Heart right ventricle (tissue), 16 donors: ENCODE measurements around the gene MACIR. TPM values are rescaled to one million over a fixed set of nuclear protein-coding genes. Genes with fewer than 3 reads are reported as not detected.

Experiments
- ATAC-seq, 8 donors: fragments of 200-7000 bp; cut with Tn5 transposase; one replicate each; pipeline ENCODE4 v1.9.1; 2020; ENCODE audit warnings: mild to moderate bottlenecking in 8 of 8, moderate library complexity in 8 of 8, moderate number of reproducible peaks in 1 of 8
- DNase-seq, 2 donors: peaks; one replicate each; pipeline ENCODE4 v3.0.0-alpha.2; 2020
- H3K27ac ChIP-seq, 10 donors: fragments of 200-600 bp; sonication (generic) in 2 of 10; one replicate each; pipeline versions ENCODE4 v1.5.0 to v1.8.0; 2020 to 2022; ENCODE audit warnings: mild to moderate bottlenecking in 3 of 10
- H3K27me3 ChIP-seq, 7 donors: fragments of 200-600 bp; one replicate each; pipeline ENCODE4 v1.8.0; 2021 to 2022; ENCODE audit warnings: mild to moderate bottlenecking in 2 of 7
- H3K36me3 ChIP-seq, 9 donors: fragments of 200-600 bp; sonication (generic) in 1 of 9; one replicate each; pipeline versions ENCODE4 v1.5.0 to v1.8.0; 2020 to 2022; ENCODE audit warnings: mild to moderate bottlenecking in 2 of 9
- H3K4me1 ChIP-seq, 9 donors: fragments of 200-600 bp; sonication (generic) in 1 of 9; one replicate each; pipeline versions ENCODE4 v1.5.0 to v1.8.0; 2020 to 2022; ENCODE audit warnings: mild to moderate bottlenecking in 4 of 9
- H3K4me3 ChIP-seq, 10 donors: fragments of 200-600 bp; sonication (generic) in 2 of 10; one replicate each; pipeline versions ENCODE4 v1.5.0 to v1.8.0; 2020 to 2022; ENCODE audit warnings: mild to moderate bottlenecking in 7 of 10, moderate library complexity in 2 of 10
- H3K9me3 ChIP-seq, 11 donors: fragments of 200-600 bp in 10 of 11; sonication (generic) in 2 of 11; one replicate each; pipeline versions ENCODE4 v1.5.0 to v1.8.0; 2013 to 2022; ENCODE audit warnings: mild to moderate bottlenecking in 2 of 11, control low read depth in 1 of 11, moderate library complexity in 1 of 11
- CTCF ChIP-seq, 9 donors: fragments of 200-600 bp; sonication (generic) in 2 of 9; IDR thresholded peaks; one replicate each; pipeline versions ENCODE4 v1.5.0 to v1.8.0; 2021 to 2022; ENCODE audit warnings: antibody characterized with exemption in 9 of 9, mild to moderate bottlenecking in 5 of 9, moderate library complexity in 1 of 9
- WGBS, 2 donors: extraction: QIAGEN DNeasy Blood & Tissue Kit; methylation state at CpG; one replicate each; pipeline ENCODE4 v1.1.7; 2013; ENCODE audit warnings: inconsistent platforms in 1 of 2; 5-methylcytosine and 5-hydroxymethylcytosine counted together
- intact Hi-C, 10 donors: fragments of 100-400 bp; cut with DNase I; formaldehyde crosslinking; loops; one replicate each; pipeline versions ENCODE4 v1.11.1 to v1.14.2; 2022
- polyA plus RNA-seq, 2 donors: library from polyadenylated mRNA; stranded (reverse); fragments of 200-250 nt; gene quantifications; one replicate each; pipeline ENCODE4 v1.2.3, GENCODE V29; 2013
- total RNA-seq, 10 donors: library from RNA; stranded (reverse); fragmentation: NEBNext Ultra II Directional in 3 of 10; extraction: Animal tissue kit (Norgen Biotek cat#: 25700) in 3 of 10; gene quantifications; one replicate each; pipeline versions ENCODE4 v1.2.1 to v1.2.4, GENCODE V29; 2021 to 2023
- donor health status: Arrhythmogenic right ventricular cardiomyopathy.
- donor health status: ischemic (EF 13 %, LVEDD 7.1; RV severe dilation, severe dysfunction).
- donor health status: healthy with polysubstance abuse.
- donor health status: DM: no; HTN: yes; CAD: no.
- donor health status: DM: no; HTN: no; CAD: no.
- donor health status: ischemic (EF 25% LVEDD 6.9; RV normal size, moderate dysfunction).
- donor health status: ischemic (EF 25% LVEDD 5.7; RV mildly dilated, moderate dysfunction).
- donor health status: healthy.
- donor health status: DM: yes; HTN: yes; CAD: no.
- donor health status: Ischemic cardiomyopathy.
- donor health status: ischemic (EF 35%, LVEDD 5.7; RV mildly dilated, moderate dysfunction).
- donor health status: nonischemic (EF 11% LVEDD 7.7; RV severe dilation, severe dysfunction).
- donor health status: DM: yes; HTN: yes; CAD: no.
- donor health status: PGD.
- donor health status: ischemic (EF 29% LVEDD 5.4; RV normal size, mild dysfunction).
- donor health status: nonischemic (EF 23%, LVEDD 6.1; RV moderate dilation, normal function).

The MACIR gene
- total and polyA plus RNA-seq, 12 donors, result 1.8 to 5.1 (median 3.8) TPM

DNA sequence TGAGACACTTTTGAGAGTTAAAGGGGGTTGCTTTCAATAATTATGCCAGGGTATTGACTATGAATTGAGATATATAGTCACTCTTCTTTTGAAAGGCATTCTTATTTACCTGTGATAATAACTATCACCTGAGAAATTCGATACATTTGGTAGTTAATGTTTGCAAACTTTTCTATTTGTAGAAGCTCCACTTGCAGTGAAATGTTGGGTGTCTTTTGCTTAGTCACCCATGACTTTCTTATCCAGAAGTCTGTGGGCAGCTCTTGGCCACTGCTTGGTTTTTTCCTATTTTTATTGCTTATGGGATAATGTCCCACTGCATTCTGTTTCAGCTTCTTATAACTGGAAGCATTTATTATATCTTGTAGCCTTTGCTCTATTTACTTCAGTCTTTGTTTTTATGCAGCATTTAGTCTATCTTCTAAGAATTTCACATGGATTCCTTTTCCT is 3.9 kb downstream of the MACIR start:
- intact Hi-C loops, result no loop called here
- Histone ChIP-seq H3K4me3 (no peak overlapping the region), H3K4me1 (peaks cover 0 to 58% (median 34%) of the 10 kb centered on the region in 9 donors), H3K36me3 (peaks cover 0 to 7% (median 0%) of the 10 kb centered on the region in 9 donors), H3K9me3 (no peaks in the 10 kb centered on the region), H3K27me3 (no peaks in the 10 kb centered on the region), H3K27ac (peak overlapping the region in 2 of 10 donors; percentile 4 to 5)
- ATAC-seq (no peak), DNase-seq (no peak)
- 61 to 68% methylated on average over 1 of the region's 1 CpG for WGBS, 2 donors
- no peak for TF ChIP-seq CTCF (IDR thresholded peaks at IDR 0.05)

GRCh38 chr5:103263054-103263453 is 4.5 kb downstream of the MACIR start:
- ATAC-seq, result no peak
- no peak for TF ChIP-seq CTCF (IDR thresholded peaks at IDR 0.05)

DNA sequence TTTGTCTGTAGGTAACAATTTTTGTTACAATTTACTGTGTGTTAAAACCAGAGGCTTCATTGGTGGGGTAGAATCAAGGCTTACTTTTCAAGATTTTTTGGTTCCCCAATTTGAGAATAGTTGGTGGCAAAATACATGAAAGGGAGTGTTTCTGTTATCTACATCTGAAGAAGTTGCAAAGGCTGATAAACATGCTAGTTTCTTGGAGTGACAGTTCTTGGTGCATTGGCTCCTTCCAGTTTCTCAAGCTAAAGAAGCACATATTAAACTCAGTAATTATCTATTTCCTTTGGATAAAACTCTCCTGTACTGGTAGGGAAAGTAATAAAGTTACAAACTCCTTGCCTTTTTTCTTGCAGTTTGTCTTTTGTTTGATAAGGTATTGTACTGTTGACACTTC is 5.9 kb downstream of the MACIR start:
- ATAC-seq, result no peak
- H3K4me3 ChIP-seq, result no peak overlapping the region

More at GRCh38 chr5:103263054-103263453, 4.5 kb downstream of the MACIR start:
- Histone ChIP-seq H3K27ac (peak overlapping the region in 3 of 10 donors; percentile 4 to 17 (median 5)), H3K9me3 (no peaks in the 10 kb centered on the region), H3K36me3 (peaks cover 0 to 13% (median 0%) of the 10 kb centered on the region in 9 donors), H3K4me1 (peaks cover 0 to 53% (median 34%) of the 10 kb centered on the region in 9 donors), H3K4me3 (no peak overlapping the region), H3K27me3 (no peaks in the 10 kb centered on the region)
- DNase-seq, result no peak
- intact Hi-C loops, result no loop called here
- WGBS, 2 donors, result 39 to 50% methylated on average over 2 of the region's 2 CpGs

DNA sequence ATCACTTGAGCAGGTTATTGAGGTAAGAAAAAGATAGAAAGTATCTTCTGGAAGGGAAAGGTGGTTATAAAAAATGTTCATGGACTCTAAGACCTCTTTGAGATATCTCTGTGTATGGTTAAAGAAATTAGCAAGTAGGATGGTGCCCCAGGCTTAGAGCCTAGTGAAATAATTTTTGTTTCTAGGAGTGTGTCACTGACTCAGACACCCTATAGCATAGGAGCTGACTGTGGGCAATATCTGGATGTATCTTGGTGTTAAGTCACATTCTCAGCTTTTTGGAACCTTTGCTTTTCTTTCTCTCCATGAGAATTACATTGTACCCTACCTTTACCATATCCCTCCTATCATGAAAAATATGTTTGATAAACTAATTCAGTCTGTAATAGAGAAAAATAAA is 12.0 kb downstream of the MACIR start:
- intact Hi-C loops, result no loop called here
- Histone ChIP-seq H3K4me3 (no peak overlapping the region), H3K9me3 (no peaks in the 10 kb centered on the region), H3K36me3 (peaks cover 0 to 14% (median 0%) of the 10 kb centered on the region in 9 donors), H3K27me3 (no peaks in the 10 kb centered on the region), H3K4me1 (peaks cover 0 to 34% (median 19%) of the 10 kb centered on the region in 9 donors), H3K27ac (no peak overlapping the region)
- no peak for TF ChIP-seq CTCF (IDR thresholded peaks at IDR 0.05)
- DNase-seq, result no peak
- no peak for ATAC-seq

More for the DNA sequence above, 5.9 kb downstream of the MACIR start:
- DNase-seq, result no peak
- no peak for TF ChIP-seq CTCF (IDR thresholded peaks at IDR 0.05)
- H3K9me3 ChIP-seq, result no peaks in the 10 kb centered on the region
- H3K4me1 ChIP-seq, result peaks cover 0 to 60% (median 37%) of the 10 kb centered on the region in 9 donors
- peaks cover 0 to 14% (median 0%) of the 10 kb centered on the region in 9 donors for H3K36me3 ChIP-seq
- intact Hi-C loops, result no loop called here
- no peaks in the 10 kb centered on the region for H3K27me3 ChIP-seq
- H3K27ac ChIP-seq, result no peak overlapping the region
